ENCODE measurements around the gene MBD6. TPM values are rescaled to one million over a fixed set of nuclear protein-coding genes. Genes with fewer than 3 reads are reported as not detected.
"Not testable (repeated sequence)": the region's sequence is repeated elsewhere in the genome, so short reads cannot be mapped to it uniquely, and the experiment has no call there.

MBD6 gene
- total RNA-seq, 1 donor from 2014 or later: 10.1 TPM

- DNase-seq: no peak
These were observed 33.4 kb upstream of the MBD6 start for GRCh38 chr12:57489157-57489641.

- no peak for DNase-seq
These were observed 32.5 kb upstream of the MBD6 start for GRCh38 chr12:57490126-57490525.

- DNase-seq: no peak
These were observed 31.0 kb upstream of the MBD6 start for GRCh38 chr12:57491393-57492280.

GRCh38 chr12:57495051-57495701 is 27.4 kb upstream of the MBD6 start:
- not testable (repeated sequence) for DNase-seq

GRCh38 chr12:57496822-57497221 is 25.8 kb upstream of the MBD6 start:
- DNase-seq: no peak

- DNase-seq: no peak
These were observed 25.1 kb upstream of the MBD6 start for GRCh38 chr12:57497223-57498131.

GRCh38 chr12:57498132-57498502 is 24.5 kb upstream of the MBD6 start:
- no peak for DNase-seq

- DNase-seq: no peak
These were observed 24.1 kb upstream of the MBD6 start for GRCh38 chr12:57498571-57498970.

- no peak for DNase-seq
These were observed 22.4 kb upstream of the MBD6 start for GRCh38 chr12:57500213-57500612.

GRCh38 chr12:57502311-57502969 is 20.2 kb upstream of the MBD6 start:
- not testable (repeated sequence) for DNase-seq

- not testable (repeated sequence) for DNase-seq
These were observed 16.1 kb upstream of the MBD6 start for GRCh38 chr12:57506541-57506940.

GRCh38 chr12:57507796-57508195 is 14.8 kb upstream of the MBD6 start:
- not testable (repeated sequence) for DNase-seq

GRCh38 chr12:57511161-57511560 is 11.5 kb upstream of the MBD6 start:
- no peak for DNase-seq

GRCh38 chr12:57511588-57512325 is 10.9 kb upstream of the MBD6 start:
- no peak for DNase-seq

- no peak for DNase-seq
These were observed 10.0 kb upstream of the MBD6 start for GRCh38 chr12:57512665-57513064.

GRCh38 chr12:57513266-57513665 is 9.4 kb upstream of the MBD6 start:
- DNase-seq: no peak

GRCh38 chr12:57513677-57514076 is 8.9 kb upstream of the MBD6 start:
- DNase-seq: not testable (repeated sequence)

GRCh38 chr12:57514246-57514645 is 8.4 kb upstream of the MBD6 start:
- DNase-seq: not testable (repeated sequence)

- no peak for DNase-seq
These were observed 7.8 kb upstream of the MBD6 start for GRCh38 chr12:57514720-57515407.

- DNase-seq: no peak
These were observed 7.2 kb upstream of the MBD6 start for GRCh38 chr12:57515408-57515933.
